Measurements from ENCODE around the gene CASS4. TPM values are rescaled to one million over a fixed set of nuclear protein-coding genes. Genes with fewer than 3 reads are reported as not detected.

CASS4 gene
- total RNA-seq, 1 donor from 2014 or later: not detected

DNA sequence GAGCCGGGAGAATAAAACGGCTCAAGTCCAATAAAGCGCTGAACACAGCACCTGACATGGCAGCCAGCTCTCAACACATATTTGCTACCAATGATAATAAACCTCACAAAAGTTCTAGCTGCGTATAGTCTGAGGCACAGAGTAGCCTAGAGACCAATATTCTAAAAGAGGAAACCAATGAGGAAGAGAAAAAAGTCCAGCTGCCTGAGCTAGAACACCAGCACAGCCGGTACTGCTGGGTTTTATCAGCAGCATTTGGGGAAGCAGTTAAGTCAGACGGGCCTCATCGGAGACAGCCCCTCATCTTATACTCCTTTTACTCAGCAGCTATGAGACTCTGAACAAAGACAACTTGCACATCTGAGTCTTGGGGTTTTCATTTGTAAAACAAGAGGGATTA, 53.9 kb downstream of the CASS4 start:
- Mint-ChIP-seq H3K4me1 (ENCODE audit: unreplicated experiment) (peaks cover 19% of the 10 kb centered on the region), H3K27me3 (ENCODE audit: unreplicated experiment) (peaks cover 2% of the 10 kb centered on the region), H3K9me3 (ENCODE audit: unreplicated experiment) (no peaks in the 10 kb centered on the region), H3K36me3 (ENCODE audit: low read depth, unreplicated experiment) (no peaks in the 10 kb centered on the region), H3K4me3 (ENCODE audit: unreplicated experiment) (no peak overlapping the region), H3K27ac (ENCODE audit: unreplicated experiment) (no peak overlapping the region)
- no peak for DNase-seq (ENCODE audit: low spot score)
- TF ChIP-seq, protein P1, sequence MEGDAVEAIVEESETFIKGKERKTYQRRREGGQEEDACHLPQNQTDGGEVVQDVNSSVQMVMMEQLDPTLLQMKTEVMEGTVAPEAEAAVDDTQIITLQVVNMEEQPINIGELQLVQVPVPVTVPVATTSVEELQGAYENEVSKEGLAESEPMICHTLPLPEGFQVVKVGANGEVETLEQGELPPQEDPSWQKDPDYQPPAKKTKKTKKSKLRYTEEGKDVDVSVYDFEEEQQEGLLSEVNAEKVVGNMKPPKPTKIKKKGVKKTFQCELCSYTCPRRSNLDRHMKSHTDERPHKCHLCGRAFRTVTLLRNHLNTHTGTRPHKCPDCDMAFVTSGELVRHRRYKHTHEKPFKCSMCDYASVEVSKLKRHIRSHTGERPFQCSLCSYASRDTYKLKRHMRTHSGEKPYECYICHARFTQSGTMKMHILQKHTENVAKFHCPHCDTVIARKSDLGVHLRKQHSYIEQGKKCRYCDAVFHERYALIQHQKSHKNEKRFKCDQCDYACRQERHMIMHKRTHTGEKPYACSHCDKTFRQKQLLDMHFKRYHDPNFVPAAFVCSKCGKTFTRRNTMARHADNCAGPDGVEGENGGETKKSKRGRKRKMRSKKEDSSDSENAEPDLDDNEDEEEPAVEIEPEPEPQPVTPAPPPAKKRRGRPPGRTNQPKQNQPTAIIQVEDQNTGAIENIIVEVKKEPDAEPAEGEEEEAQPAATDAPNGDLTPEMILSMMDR (IDR thresholded peaks at IDR 0.05; ENCODE audit: unreplicated experiment): no peak

DNA sequence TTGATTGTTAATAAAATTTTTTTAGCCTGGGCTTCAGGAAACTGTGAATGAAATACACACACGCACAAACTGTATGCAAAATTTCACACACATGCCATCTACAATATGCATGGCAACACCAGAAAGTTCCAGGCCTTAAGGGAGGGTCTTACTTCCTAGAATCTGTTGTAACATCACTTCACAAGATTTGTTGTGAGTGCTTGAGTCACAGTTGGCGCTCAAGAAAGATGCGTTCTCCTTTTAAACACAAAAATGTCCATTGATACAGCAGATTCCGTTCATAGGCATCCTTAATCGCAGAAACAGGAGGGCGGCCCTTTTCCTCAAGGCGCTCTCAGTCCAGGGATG, 55.9 kb downstream of the CASS4 start:
- TF ChIP-seq, protein P1 (IDR thresholded peaks at IDR 0.05; ENCODE audit: unreplicated experiment): no peak
- H3K4me1 Mint-ChIP-seq (ENCODE audit: unreplicated experiment): peaks cover 17% of the 10 kb centered on the region
- no peaks in the 10 kb centered on the region for H3K36me3 Mint-ChIP-seq (ENCODE audit: low read depth, unreplicated experiment)
- DNase-seq (ENCODE audit: low spot score): no peak
- peaks cover 2% of the 10 kb centered on the region for H3K27me3 Mint-ChIP-seq (ENCODE audit: unreplicated experiment)
- H3K9me3 Mint-ChIP-seq (ENCODE audit: unreplicated experiment): no peaks in the 10 kb centered on the region
- peak overlapping the region; percentile 100 for H3K4me3 Mint-ChIP-seq (ENCODE audit: unreplicated experiment)
- H3K27ac Mint-ChIP-seq (ENCODE audit: unreplicated experiment): peak overlapping the region; percentile 99

- TF ChIP-seq, protein P1 (IDR thresholded peaks at IDR 0.05; ENCODE audit: unreplicated experiment): no peak
- H3K27me3 Mint-ChIP-seq (ENCODE audit: unreplicated experiment): peaks cover 2% of the 10 kb centered on the region
- H3K27ac Mint-ChIP-seq (ENCODE audit: unreplicated experiment): peak within 1 kb of the TSS; percentile 99
- DNase-seq (ENCODE audit: low spot score): peak; percentile 95
- peaks cover 15% of the 10 kb centered on the region for H3K4me1 Mint-ChIP-seq (ENCODE audit: unreplicated experiment)
- H3K4me3 Mint-ChIP-seq (ENCODE audit: unreplicated experiment): peak within 1 kb of the TSS; percentile 100
- H3K36me3 Mint-ChIP-seq (ENCODE audit: low read depth, unreplicated experiment): no peaks in the 10 kb centered on the region
- H3K9me3 Mint-ChIP-seq (ENCODE audit: unreplicated experiment): no peaks in the 10 kb centered on the region
These were observed 56.4 kb downstream of the CASS4 start, which contains the start of gene RTF2 for GRCh38 chr20:56468316-56469076. RTF2 (plus strand) TSS chr20:56468627; CDS start chr20:56468698, 71 bp downstream.

DNA sequence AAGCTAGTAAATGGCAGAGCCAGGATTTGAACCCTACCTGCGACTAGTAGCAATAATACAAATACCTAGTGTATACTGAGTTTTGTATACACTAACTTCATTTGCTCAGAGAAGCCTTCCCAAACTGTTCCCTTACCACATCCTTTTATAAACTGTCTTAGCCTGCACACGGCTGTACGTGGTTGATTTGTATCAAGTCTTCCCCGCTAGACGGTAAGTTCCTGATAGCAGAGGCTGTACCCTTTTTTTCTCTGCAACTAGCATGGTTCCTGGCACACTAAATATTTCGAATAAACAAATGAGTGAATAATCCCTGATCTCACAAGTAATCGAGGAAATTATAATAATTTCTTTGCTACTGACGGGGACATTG, 57.0 kb downstream of the CASS4 start:
- H3K27me3 Mint-ChIP-seq (ENCODE audit: unreplicated experiment): peaks cover 2% of the 10 kb centered on the region
- TF ChIP-seq, protein P1 (IDR thresholded peaks at IDR 0.05; ENCODE audit: unreplicated experiment): no peak
- no peaks in the 10 kb centered on the region for H3K9me3 Mint-ChIP-seq (ENCODE audit: unreplicated experiment)
- H3K4me3 Mint-ChIP-seq (ENCODE audit: unreplicated experiment): peak overlapping the region; percentile 100
- H3K4me1 Mint-ChIP-seq (ENCODE audit: unreplicated experiment): peaks cover 12% of the 10 kb centered on the region
- DNase-seq (ENCODE audit: low spot score): no peak
- no peaks in the 10 kb centered on the region for H3K36me3 Mint-ChIP-seq (ENCODE audit: low read depth, unreplicated experiment)
- H3K27ac Mint-ChIP-seq (ENCODE audit: unreplicated experiment): peak overlapping the region; percentile 99

- H3K4me3 Mint-ChIP-seq (ENCODE audit: unreplicated experiment): peak overlapping the region; percentile 16
These were observed 71.9 kb downstream of the CASS4 start for GRCh38 chr20:56483970-56484369.

More at GRCh38 chr20:56483970-56484369, 71.9 kb downstream of the CASS4 start:
- no peaks in the 10 kb centered on the region for H3K9me3 Mint-ChIP-seq (ENCODE audit: unreplicated experiment)
- no peaks in the 10 kb centered on the region for H3K4me1 Mint-ChIP-seq (ENCODE audit: unreplicated experiment)
- TF ChIP-seq, protein P1 (IDR thresholded peaks at IDR 0.05; ENCODE audit: unreplicated experiment): no peak
- DNase-seq (ENCODE audit: low spot score): no peak
- H3K36me3 Mint-ChIP-seq (ENCODE audit: low read depth, unreplicated experiment): peaks cover 59% of the 10 kb centered on the region
- H3K27ac Mint-ChIP-seq (ENCODE audit: unreplicated experiment): no peak overlapping the region
- peaks cover 6% of the 10 kb centered on the region for H3K27me3 Mint-ChIP-seq (ENCODE audit: unreplicated experiment)

Data from endothelial cell (in vitro differentiated cells).